NCI-H446 treated with DMSO at 0.1 percent for 48 hours (cell line): ENCODE measurements around the gene HMG20A.

ENCODE experiments used
- DNase-seq: peaks from one replicate; lab custom pipeline; 2025; lab: John Stamatoyannopoulos, UW

The HMG20A gene

DNA sequence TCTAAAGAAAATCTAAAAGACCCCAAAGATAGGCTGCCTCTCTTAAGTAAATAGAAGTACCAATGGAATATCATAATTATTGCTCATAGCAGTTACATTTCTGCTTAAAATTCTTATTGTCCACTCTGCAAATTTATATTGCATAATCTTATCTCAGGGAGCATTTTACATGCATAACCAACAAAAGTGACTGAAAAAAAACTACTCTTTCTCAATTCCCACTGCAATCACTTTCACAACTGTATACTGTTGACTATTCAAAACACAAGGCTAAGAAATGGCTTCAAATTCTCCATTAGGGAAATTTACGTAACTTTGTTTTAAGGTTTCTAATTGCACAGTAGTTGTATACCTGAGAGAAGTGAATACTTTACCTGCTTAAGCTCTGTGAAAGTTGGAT is 56.3 kb downstream of the HMG20A start:
- no peak for DNase-seq

DNA sequence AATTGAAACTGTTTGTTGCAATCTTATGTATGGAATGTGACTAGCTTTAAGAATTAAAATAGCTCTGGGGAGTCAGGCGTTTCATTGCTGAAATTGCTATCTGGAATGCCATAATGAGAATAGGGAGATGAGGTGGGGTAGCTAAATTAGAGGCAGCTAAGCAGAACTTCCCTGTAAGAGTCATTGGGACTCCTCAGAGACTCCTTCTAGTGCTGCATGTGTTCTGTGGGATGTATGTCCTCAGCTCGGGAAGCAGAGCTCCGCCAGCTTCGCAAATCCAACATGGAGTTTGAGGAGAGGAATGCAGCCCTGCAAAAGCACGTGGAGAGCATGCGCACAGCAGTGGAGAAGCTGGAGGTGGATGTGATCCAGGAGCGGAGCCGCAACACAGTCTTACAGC is 57.4 kb downstream of the HMG20A start:
- no peak for DNase-seq

DNA sequence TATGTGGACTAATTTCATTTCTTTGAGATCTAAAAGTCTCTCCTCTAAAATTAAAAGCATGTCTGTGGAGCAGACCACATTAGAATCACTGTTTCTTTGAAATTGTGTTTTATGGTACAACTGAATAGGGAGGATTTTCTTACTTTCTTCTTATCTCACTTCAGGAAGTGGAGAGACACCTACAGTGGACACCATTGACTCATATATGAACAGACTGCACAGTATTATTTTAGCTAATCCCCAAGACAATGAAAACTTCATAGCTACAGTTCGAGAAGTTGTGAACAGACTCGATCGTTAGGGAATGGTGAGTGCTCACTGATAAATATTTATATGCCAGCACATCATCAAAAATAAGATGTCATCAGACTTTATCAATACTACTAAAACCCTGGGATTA is 58.3 kb downstream of the HMG20A start:
- DNase-seq, result no peak

DNA sequence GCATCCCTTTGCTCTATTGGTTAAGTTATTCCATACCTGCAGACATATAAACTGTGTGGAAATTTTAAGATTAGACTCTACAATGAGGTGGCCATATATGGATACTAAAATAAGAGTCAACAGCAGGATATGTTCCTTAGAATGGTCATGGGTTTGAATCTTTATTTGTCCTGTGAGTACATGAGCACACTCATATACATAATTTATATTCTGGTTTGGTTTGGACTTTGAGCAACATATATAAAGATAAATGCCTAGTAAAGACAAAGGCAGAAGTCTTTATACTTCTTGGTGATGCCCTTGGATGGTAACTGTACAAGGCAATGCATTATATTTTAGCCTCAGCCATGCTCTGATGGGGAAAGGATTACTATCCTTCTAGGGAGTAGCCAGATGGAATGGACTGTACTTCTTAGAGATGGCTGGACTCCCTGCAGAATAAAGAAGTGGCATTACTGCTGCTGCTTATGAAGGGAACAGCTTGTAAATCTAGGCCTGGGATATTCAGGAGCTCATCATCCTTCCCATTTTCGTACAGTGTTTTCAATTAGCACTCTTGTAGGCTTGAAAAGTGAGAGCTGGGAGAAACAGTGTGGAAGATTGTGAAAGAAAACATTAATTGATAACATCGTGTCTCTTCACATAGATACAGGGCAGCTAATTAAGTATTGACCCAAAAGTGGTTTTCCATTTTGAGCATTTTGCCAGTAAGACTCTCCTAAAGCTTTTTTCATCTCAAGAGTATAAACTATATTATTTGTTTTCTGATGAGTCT is 60.4 kb downstream of the HMG20A start:
- DNase-seq, result no peak

DNA sequence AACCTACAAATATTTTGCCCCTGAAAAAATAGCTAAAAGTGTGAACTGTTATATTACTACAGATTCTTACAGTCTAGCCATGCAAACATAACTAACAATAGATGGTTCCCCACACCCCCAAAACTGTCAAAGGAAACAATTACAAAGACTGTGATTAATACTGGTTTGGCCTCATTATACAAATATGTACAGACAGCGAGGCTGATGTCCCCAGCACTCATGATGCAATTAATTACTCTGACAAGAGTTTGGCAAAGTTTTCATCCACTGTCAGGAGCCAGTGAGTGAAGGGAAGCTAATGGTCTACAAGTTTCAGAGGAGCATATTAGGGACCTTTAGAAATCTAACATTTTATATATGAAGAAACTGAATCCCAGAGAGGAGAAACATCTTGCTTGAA is 61.0 kb downstream of the HMG20A start:
- peak; percentile 73 for DNase-seq

DNA sequence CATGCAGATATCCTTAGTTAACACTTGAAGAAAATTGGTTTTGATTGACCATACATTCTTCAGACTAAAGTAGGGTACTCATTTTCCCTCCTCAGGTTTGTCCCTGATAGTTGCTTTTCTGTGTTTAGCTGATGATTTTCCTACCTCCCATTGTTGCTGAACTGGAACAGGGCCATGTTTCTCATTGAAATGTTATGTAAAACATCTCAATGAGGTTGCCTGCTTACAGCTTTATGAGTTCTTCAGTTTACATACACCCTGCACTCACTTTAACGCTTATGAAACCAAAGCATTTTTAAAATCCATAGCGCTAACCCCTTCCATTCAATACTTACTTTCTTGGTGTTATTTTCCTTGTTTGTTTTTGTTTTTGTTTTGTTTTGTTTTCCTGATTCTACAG is 61.9 kb downstream of the HMG20A start:
- DNase-seq, result no peak

DNA sequence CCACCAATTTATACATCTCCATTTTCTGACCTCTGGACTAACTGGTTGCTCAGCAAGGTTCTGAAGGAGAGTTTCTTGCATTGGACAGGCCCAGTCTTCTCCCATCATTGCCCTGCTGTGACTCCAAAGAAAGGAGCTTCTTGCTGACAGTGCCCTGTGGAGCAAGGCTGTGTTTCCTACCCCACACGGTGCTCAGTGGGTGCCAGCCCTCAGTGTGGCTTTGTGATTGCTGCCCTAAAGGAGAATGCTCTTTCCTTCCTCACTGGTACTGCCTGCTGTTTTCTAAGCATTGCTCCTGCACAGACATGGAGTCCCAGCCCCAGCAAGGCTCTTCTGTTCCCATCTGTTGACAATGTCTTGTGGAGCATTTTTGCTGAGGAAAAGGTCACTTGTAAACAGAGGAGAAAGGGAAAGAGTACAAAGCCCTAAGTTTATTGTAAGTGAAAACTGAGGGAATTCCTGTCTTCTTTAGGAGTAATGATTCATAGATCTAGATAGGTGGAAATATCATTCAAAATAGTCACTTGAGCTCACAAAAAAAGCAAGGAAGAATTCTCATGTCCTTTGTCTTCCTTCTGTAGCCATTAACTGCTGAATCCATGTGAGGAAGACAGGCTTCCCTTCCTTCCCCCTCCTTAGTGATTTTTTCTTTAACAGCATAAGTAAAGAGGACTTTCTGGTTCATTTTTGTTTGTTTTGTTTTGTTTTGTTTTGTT is 62.9 kb downstream of the HMG20A start:
- DNase-seq, result no peak

DNA sequence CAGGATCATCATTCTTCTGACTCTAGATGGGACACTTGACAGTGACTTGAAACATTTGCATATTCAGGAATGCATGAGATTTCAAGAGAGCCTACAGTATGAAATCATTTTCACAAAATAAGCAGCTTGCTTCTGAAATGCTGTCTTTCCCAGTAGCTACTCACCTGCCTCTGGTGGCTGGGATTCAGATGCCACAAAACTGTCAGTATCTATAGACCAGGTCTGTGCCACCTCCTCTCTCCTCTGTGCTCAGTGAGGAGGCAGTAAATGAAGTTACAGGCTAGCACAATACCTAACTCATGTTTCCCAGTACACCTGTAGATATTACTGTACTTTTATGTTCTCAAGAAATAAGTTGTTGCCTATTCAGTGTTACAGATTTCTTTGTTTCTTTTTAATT is 64.3 kb downstream of the HMG20A start:
- DNase-seq, result no peak

DNA sequence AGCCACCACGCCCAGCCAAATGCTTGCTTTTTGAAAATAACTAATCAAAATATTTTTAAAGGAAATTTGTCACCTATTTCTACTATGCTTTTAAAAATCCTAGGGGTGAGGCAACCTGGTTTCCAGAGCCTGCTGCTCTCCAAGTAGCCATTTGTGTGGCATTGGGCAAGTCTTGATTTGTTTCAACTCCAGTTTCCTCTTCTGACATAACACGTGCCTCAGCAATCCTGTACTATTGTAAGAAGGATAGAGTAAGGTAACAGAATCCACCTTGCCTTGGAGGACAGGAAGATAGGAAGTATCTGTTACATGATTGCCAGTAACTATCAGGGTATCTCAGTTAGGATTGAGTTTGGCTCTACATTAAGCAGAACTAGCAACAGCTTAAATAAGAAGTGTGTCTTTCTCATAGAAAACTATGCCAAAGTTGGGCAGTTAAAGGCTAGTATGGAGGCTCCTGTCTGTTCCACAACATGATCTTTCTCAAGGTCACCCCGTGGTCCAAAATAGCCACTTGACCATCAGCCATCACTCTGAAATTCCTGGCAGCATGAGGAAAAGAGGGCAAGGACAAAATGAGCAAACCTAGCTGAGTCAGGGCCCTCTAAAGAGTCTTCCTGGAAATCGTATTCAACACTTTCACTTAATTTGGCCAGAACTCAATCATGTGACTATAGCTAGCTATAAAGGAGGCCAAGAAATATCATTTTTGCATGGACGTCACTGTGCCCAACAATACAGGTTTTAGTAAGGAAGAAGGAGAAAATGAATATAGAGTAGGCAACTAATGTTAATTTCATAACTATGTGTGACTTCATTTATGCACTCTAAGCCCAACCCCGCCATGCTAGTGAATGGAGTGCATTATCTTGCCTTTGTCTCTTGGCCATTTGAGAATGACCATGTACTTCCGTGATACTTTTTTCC is 66.1 kb downstream of the HMG20A start:
- DNase-seq, result no peak

DNA sequence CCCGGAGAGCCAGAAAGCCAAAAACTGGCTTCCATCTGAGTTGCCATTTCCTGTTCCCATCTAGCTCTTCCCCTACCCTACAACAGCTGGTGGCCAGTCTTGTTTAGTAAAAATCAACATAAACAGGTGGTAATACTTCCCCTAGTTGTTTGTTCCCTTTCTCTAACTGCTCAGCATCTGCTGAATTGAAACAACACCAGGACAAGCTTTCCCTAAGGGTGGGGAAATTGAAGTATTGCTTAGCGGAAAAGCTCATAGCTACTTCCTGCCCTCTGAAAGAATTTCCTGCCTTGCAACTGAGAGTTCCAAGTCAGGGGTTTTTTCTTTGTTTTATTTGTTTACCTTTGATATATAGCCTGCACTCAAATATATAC is 66.8 kb downstream of the HMG20A start:
- no peak for DNase-seq

DNA sequence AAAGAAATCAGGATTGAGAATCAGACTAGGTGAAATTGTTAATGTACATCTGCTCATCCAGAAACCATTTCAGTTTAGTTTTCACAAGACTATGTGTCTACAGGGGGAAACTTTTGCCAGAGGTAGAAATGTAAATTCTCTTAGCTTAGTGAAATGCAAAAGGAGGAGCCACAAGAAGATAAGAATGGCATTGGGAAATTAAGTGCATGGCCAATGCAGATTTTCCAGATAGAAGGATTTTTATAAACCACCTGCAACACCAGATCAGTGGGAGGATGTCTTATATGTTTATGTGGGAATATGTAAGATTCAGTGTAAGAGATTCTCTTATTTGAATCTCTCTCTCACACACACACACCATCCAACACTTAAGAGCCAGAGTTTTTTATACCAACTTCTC is 67.2 kb downstream of the HMG20A start:
- DNase-seq, result no peak

DNA sequence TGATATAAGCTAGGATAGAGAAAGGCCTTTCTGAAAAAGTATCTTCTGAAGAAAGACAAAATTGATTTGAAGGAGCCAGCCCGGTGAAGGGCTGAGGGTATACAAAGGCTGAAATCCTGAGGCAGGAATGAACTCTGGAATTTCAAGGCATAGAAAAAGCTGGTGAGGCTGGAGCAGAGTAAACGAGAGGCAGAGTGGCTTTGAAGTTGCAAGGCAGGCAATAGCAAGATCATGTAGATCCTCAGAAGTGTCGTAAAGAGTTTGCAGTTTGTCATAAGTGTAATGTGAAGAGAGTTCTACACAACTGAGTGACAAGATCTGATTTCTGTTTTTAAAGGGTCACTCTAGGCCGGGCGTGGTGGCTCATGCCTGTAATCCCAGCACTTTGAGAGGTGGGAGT is 69.0 kb downstream of the HMG20A start:
- DNase-seq, result no peak

DNA sequence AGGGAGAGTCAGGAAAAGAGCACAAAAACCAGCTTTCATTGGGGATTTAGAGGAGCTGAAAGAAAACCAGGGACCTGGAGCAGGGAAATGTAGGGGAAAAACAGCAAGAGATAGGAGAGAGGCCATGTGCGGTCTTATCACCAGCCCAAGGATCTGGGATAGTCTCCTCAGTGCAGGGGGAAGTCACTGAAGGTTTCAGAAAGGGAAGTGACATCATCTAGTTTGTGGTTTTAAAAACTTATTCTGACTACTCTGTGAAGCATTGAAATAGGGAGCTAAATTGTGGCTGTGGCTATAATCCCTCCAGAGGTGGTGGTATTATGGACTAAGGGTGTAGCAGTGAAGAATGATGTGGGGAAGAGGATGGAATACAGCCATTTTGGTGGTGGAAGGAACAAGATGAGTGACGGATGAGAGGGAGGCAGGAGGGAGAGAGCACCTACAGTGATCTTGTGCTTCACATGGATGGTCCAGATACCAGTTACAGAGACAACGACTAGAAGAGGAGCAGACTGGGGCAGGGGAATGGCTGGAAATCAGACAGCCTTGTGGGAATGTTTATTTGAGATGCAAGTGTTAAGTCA is 72.7 kb downstream of the HMG20A start:
- no peak for DNase-seq

DNA sequence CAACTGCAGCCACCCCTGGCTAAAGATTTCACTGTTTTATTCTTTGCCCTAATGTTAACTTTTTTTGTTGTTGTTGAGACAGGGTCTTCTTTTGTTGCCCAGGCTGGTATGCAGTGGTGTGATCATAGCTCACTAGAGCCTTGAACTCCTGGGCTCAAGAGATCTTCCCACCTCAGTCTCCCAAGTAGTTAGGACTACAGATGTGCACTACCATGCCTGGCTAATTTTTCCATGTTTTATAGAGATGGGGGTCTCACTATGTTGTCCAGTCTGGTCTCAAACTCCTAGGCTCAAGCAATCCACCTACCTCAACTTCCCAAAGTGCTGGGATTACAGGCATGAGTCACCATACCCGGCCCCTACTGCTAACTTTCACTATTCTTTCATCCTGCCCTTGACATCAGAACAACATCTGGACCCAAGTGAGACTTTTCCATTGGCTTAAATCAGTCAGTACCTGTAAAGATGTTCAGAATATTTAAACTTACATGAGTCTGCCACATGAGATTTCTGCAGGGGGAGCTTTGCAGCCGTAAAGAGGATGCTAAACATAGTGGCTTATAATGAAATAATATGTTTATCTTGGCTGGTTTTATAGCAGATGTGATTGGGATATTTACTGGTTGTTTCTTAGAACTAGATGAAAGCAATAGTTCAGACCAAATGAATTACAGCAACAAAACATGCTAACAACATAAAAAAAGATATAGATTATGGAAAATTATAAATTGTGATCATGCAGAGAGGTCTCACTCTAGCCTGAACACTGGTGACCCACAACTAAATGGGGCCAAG is 73.6 kb downstream of the HMG20A start:
- DNase-seq, result no peak

DNA sequence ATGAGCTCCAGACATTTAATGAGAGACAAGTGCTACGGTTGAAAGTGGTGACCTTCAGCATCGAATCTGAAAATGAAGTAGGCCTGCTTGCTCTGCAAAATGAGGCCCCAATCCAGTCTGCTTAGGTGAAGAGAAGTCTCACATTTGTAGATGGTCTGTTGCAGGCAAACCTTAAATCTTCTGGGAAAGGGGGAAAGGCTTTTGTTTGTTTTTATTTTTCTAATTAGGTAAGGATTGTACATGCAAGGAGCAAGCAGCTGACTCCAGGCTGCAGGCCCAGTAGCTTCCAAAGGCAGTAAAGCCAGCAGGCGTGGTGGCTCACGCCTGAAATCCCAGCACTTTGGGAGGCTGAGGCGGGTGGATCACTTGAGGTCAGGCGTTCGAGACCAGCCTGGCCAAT is 74.3 kb downstream of the HMG20A start:
- no peak for DNase-seq

DNA sequence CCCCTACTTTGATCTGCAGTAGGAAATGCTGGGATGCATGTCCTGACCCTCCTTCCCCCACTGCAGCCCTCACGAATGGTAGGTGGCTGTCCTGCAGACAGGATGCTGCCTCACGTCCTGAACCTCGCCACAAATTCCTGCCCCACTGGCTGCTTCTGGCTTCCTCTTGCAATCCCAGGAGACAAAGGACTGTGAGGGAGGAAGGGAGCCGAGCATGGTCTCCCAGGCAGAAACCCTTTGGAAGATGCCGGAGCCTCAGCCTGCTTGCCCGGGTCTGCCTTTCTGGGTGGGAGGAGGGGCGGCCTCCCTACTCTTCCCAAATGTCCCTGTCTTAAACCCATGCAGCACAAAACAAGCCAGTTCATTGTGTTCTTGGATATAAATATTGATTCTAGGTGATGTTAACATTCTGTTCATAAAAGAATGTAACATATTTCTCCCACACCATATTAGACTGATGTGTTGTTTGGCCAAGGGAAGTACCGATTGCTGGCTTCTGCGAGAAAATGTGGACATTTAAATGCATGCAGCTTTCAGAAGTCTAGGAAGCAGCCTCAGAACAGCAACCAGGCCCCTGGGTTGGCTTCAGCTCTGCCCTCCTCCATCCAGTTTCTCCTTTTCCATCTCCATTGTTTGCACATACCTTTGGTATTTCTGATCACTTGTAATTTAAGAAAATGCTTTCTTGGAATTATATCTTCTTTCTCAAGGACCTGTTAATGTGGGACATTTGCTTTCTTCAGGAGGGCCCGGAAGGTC is 75.3 kb downstream of the HMG20A start:
- DNase-seq, result no peak

DNA sequence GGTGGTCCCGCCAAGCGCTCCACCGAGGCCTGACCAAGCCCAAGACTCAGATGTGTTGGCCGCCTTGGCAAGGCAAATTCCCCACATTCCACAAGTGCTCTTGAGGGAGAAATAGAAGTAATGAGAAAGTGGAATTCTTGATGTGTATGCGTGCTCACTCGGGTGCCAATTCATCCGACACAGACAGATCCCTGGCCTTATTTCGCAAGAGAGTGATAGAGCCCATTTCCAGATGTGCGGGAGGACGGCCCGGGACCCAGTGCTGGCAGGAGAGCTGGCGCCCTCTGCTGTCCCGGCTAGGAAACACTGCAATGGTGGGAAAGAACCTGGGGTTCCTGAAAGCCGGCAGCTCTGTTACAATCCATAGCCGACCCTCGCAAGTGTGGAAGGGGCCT is 76.0 kb downstream of the HMG20A start:
- no peak for DNase-seq

DNA sequence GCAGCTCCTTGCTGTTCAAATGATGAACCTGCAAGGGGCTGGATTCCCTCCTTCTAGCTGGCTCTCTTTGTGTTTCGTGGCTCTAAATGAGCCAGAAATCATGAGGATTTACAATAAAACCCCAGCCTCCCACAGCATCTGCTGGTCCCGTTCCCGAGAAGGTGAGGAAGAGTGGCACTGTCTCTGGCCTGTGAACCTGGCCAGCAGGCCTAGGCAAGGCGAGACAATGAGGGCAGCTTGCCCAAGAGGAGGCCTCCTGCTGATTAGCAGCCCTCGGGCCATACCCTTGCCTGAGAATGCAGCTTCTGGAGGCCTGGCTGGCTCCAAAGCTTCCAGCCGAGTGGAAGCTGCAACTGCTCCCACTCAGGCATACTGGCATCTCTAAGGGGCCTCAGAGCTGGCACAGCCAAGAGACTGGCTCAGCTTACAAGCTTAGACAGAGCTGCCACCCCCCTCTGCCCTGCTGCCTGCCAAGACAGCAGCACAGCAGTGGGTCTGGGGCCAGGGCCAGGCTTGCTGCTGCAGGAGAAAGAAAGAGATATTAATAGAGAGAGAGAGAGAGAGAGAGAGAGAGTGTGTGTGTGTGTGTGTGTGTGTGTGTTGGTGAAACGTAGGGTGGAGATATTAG is 76.5 kb downstream of the HMG20A start:
- peak; percentile 99 for DNase-seq

DNA sequence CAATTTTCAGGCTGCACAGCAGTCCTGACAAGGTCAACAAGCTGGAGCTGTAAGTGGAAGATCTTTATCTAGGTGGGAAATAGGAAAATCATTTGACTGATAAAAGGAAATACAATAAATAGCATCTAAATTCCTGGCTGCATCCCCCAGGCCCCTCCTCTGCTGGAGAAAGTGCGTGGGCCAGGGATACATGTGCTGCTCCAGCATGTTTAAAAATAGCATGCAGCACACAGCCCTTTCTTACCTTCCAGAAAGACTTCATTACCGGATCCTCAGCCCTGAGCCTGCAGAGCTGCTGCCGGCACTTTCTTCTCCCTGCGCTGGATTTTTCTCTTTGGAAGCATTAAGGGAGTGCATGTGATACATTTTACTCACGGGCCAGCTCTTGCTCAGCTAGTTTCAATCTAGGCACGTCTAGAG is 77.3 kb downstream of the HMG20A start:
- DNase-seq, result peak; percentile 33

DNA sequence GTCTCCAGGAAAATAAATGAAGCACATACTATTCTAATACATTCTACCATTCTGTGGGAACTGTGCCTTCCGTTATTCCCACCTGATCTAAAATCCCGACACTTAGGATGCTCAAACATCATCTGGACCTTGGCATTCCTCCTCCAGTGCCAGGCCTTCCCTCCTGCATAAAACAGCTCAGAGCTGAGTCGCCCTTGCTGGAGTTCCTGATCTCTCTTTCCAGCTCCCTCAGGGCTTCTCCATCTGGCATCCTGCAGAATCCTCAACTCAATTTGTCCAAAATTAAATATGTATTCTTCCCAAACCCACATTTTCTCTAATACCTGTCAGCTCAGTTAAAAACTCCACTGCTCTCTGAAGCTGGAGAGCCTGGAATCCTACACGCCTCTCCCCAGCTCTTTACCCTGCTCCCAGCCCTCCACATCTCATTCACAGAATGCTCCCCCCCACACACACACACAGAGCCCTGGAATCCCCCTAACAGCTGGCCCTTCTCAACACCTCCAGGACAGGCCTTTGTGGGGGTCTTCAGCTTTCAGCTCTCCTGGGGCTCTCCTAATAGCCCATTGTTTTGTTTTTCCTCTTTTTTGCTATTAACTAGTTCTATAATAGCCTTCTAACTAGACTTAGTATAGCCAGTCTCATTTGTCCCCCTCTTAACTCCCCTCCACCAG is 78.5 kb downstream of the HMG20A start:
- DNase-seq, result no peak
